HepG2 (cell line): ENCODE measurements around the gene PDZD4. TPM values are rescaled to one million over a fixed set of nuclear protein-coding genes. Genes with fewer than 3 reads are reported as not detected.

Experiments
- ATAC-seq: fragments of 200-7000 bp; cut with Tn5 transposase; 3 replicates; pipeline ENCODE4 v1.9.1; 2020; ENCODE audit warnings: mild to moderate bottlenecking, moderate library complexity
- BruUV-seq: library from RNA; stranded (reverse); fragments of 400-500 nt; replicated peaks from 2 replicates; lab custom pipeline; 2021; lab: Mats Ljungman, UMichigan
- CTCF ChIA-PET: fragments of 300-600 bp; formaldehyde crosslinking; extraction: SDS; loops from one replicate; lab custom pipeline; 2021; ENCODE audit warnings: low total read pairs, inconsistent platforms, low intra/inter-chr PET ratio; lab: Yijun Ruan, JAX
- POLR2A ChIA-PET: fragments of 350-600 bp; sonication (Branson Sonifier 250); formaldehyde crosslinking; loops from one replicate; lab custom pipeline; 2020; ENCODE audit warnings: antibody characterized with exemption, inconsistent platforms; lab: Yijun Ruan, JAX
- DNase-seq: peaks from one replicate; pipeline ENCODE4 v3.0.0-alpha.2; 2015; ENCODE audit warnings: low spot score
- FAIRE-seq: peaks from 3 replicates; lab custom pipeline; 2011; peaks lifted over from hg19 to GRCh38; lab: Jason Lieb, UNC
- H2AFZ ChIP-seq: one replicate; pipeline ENCODE4 v1.6.1; 2011; ENCODE audit warnings: low read length, inconsistent platforms
- H3K27ac ChIP-seq: fragments of 300-600 bp; 3 replicates; pipeline ENCODE4 v1.8.0; 2011; ENCODE audit warnings: mixed run types, mild to moderate bottlenecking, mixed read lengths, low read length, inconsistent platforms; ENCODE audit not compliant: insufficient read depth; ENCODE audit errors: extremely low read length
- H3K27me3 ChIP-seq, 2 experiments: fragments of 200-600 bp in 1 of 2; 2 replicates in 1 of 2; 3 replicates in 1 of 2; pipeline versions ENCODE4 v1.6.0 to v1.8.0; 2011; ENCODE audit warnings: low read length in 2 of 2, mild to moderate bottlenecking in 2 of 2, moderate library complexity in 2 of 2, inconsistent platforms in 1 of 2; ENCODE audit not compliant: insufficient read depth in 2 of 2, control insufficient read depth in 1 of 2
- H3K36me3 ChIP-seq, 2 experiments: fragments of 200-600 bp in 1 of 2; replicated peaks in 1 of 2; 2 replicates in 1 of 2; 3 replicates in 1 of 2; pipeline versions ENCODE4 v1.5.1 to v1.8.0; 2011; ENCODE audit warnings: low read length in 2 of 2, inconsistent platforms in 1 of 2; ENCODE audit not compliant: insufficient read depth in 2 of 2, control insufficient read depth in 1 of 2
- H3K4me1 ChIP-seq: 2 replicates; pipeline ENCODE4 v1.5.1; 2012; ENCODE audit warnings: low read length, inconsistent platforms; ENCODE audit not compliant: insufficient read depth
- H3K4me2 ChIP-seq: 2 replicates; pipeline ENCODE4 v1.6.0; 2011; ENCODE audit warnings: low read depth, low read length, inconsistent platforms
- H3K4me3 ChIP-seq, 3 experiments: fragments of 200-600 bp in 1 of 3; sonication (generic), shearing (Covaris generic) in 1 of 3; replicated peaks in 1 of 3; 2 replicates each; pipeline ENCODE4 v1.5.1; 2011 to 2016; ENCODE audit warnings: low read length in 3 of 3, inconsistent platforms in 2 of 3, low read depth in 2 of 3, mild to moderate bottlenecking in 2 of 3, control low read depth in 1 of 3, mixed read lengths in 1 of 3; ENCODE audit not compliant: insufficient read depth in 1 of 3
- H3K79me2 ChIP-seq: one replicate; pipeline ENCODE4 v1.6.1; 2011; ENCODE audit warnings: low read length, inconsistent platforms; ENCODE audit not compliant: insufficient read depth
- H3K9ac ChIP-seq: 2 replicates; pipeline ENCODE4 v1.6.0; 2011; ENCODE audit warnings: mild to moderate bottlenecking, low read depth, low read length, inconsistent platforms; ENCODE audit not compliant: insufficient read depth
- H3K9me3 ChIP-seq: 2 replicates; pipeline ENCODE4 v1.5.1; 2012; ENCODE audit warnings: mild to moderate bottlenecking, low read length
- H4K20me1 ChIP-seq: 2 replicates; pipeline ENCODE4 v1.6.0; 2011; ENCODE audit warnings: inconsistent platforms, mild to moderate bottlenecking, low read length, moderate library complexity; ENCODE audit not compliant: insufficient read depth
- ATF7-NPFF ChIP-seq: sonication (generic); formaldehyde crosslinking; IDR thresholded peaks from 2 replicates; pipeline ENCODE4 v1.8.1; 2023; ENCODE audit warnings: mild to moderate bottlenecking, low read depth, missing genetic modification reagents, moderate library complexity
- KLF12 ChIP-seq: sonication (generic); formaldehyde crosslinking; IDR thresholded peaks from 2 replicates; pipeline ENCODE4 v1.4.0; 2020; ENCODE audit warnings: missing genetic modification reagents, borderline replicate concordance
- YEATS4 ChIP-seq: sonication (generic); formaldehyde crosslinking; IDR thresholded peaks from 2 replicates; pipeline ENCODE4 v1.4.0; 2020; ENCODE audit warnings: missing genetic modification reagents, borderline replicate concordance
- ZNF251 ChIP-seq: sonication (generic); formaldehyde crosslinking; IDR thresholded peaks from 2 replicates; pipeline ENCODE4 v1.9.0; 2021; ENCODE audit warnings: mild to moderate bottlenecking, missing genetic modification reagents
- ZNF615 ChIP-seq: sonication (generic); formaldehyde crosslinking; IDR thresholded peaks from 2 replicates; pipeline ENCODE4 v1.5.0; 2020; ENCODE audit warnings: mild to moderate bottlenecking, missing genetic modification reagents, borderline replicate concordance
- ZNF75D ChIP-seq: sonication (generic); formaldehyde crosslinking; IDR thresholded peaks from 2 replicates; pipeline ENCODE4 v1.8.1; 2023; ENCODE audit warnings: missing genetic modification reagents, mild to moderate bottlenecking, borderline replicate concordance
- WGBS: methylation state at CpG from one replicate; pipeline ENCODE4 v1.1.6; 2017; ENCODE audit warnings: low lambda C conversion rate; 5-methylcytosine and 5-hydroxymethylcytosine counted together
- in situ Hi-C: cut with HindIII; loops from 2 replicates; pipeline ENCODE4 v1.10.0; 2017; ENCODE audit warnings: low pct_unique_long_range_greater_than_20kb; ENCODE audit not compliant: extremely low pct_ligation_motif_present
- intact Hi-C: fragments of 100-400 bp; cut with micrococcal nuclease; formaldehyde crosslinking; loops from one replicate; pipeline ENCODE4 v1.10.0; 2022; ENCODE audit not compliant: unreplicated experiment
- polyA plus RNA-seq, 8 experiments: library from polyadenylated mRNA; depleted of rRNA in 3 of 8; stranded (reverse) in 7 of 8; unstranded in 1 of 8; fragments of >200 nt; fragmentation: Illumina TruSeq in 4 of 8; extraction: Trizol in 4 of 8; gene quantifications; 2 replicates each; pipeline versions ENCODE4 v1.2.1 to v1.2.3, GENCODE V29; 2011 to 2016; ENCODE audit warnings: low read depth in 4 of 8, missing spikeins in 1 of 8, mixed read lengths in 1 of 8; ENCODE audit not compliant: insufficient read depth in 1 of 8
- total RNA-seq, 5 experiments: library from RNA; depleted of rRNA; stranded (reverse); fragments of >200 nt; fragmentation: Illumina TruSeq; extraction: Trizol; gene quantifications; 2 replicates each; pipeline ENCODE4 v1.2.3, GENCODE V29; 2016; ENCODE audit warnings: low read depth in 1 of 5
- TF ChIP-seq, protein P1 (sequence below): sonication (generic); formaldehyde crosslinking; IDR thresholded peaks from 2 replicates; pipeline ENCODE4 v1.8.0; 2022; ENCODE audit warnings: mild to moderate bottlenecking, missing genetic modification reagents, moderate library complexity
- TF ChIP-seq, protein P2 (sequence below): sonication (generic); formaldehyde crosslinking; IDR thresholded peaks from 2 replicates; pipeline ENCODE4 v1.4.0; 2020; ENCODE audit warnings: mild to moderate bottlenecking, missing genetic modification reagents, borderline replicate concordance

The PDZD4 gene
- total and polyA plus RNA-seq, 2 of the 13 experiments (the other 11 are each of a cell fraction or from before 2014, with no cell fraction given), result not detected

DNA sequence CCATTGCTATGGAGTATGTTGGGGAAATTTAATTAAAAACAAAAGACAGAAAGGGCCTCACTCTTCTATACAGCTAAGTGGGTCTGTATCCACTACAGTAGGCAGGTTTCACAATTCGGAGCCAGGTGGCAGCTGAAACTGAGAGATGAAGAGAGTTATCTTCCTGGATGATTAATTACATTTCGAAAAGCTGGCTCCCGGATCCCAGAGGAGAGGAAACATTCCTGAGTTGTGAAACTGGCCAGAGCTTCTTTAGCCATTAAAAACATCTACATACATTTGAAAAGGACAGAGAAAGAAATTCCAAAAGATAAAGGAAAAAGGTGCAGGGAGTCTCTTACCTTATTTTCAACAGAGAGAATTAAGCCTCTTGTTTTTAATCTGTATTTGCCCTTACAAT, 15.5 kb upstream of the PDZD4 start:
- FAIRE-seq (no peak), DNase-seq (no peak), ATAC-seq (no peak)
- intact Hi-C loops, result no loop called here
- no peaks in the 10 kb centered on the region for H3K36me3 ChIP-seq
- H4K20me1 ChIP-seq, result no peaks in the 10 kb centered on the region
- BruUV-seq, result no TSS peak
- CTCF ChIA-PET, result no interaction called here
- in situ Hi-C loops, result no loop called here
- POLR2A ChIA-PET, result no interaction called here
- no peaks in the 10 kb centered on the region for H3K27me3 ChIP-seq
- 11% methylated on average over 3 of the region's 3 CpGs for WGBS
- no peak overlapping the region for H3K9ac ChIP-seq
- no peaks in the 10 kb centered on the region for H3K79me2 ChIP-seq
- no peaks in the 10 kb centered on the region for H3K4me1 ChIP-seq
- H2AFZ ChIP-seq, result no peak overlapping the region
- no peak overlapping the region for H3K4me2 ChIP-seq
- no peaks in the 10 kb centered on the region for H3K9me3 ChIP-seq
- no peak overlapping the region for H3K27ac ChIP-seq
- no peak overlapping the region for H3K4me3 ChIP-seq
- TF ChIP-seq ZNF615 (CRISPR knock-in tag) (no peak), YEATS4 (CRISPR knock-in tag) (no peak), ZNF75D (no peak), ZNF251 (no peak), ATF7-NPFF (CRISPR knock-in tag) (no peak), KLF12 (no peak)
- TF ChIP-seq, protein P1, sequence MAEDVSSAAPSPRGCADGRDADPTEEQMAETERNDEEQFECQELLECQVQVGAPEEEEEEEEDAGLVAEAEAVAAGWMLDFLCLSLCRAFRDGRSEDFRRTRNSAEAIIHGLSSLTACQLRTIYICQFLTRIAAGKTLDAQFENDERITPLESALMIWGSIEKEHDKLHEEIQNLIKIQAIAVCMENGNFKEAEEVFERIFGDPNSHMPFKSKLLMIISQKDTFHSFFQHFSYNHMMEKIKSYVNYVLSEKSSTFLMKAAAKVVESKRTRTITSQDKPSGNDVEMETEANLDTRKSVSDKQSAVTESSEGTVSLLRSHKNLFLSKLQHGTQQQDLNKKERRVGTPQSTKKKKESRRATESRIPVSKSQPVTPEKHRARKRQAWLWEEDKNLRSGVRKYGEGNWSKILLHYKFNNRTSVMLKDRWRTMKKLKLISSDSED, result no peak
- TF ChIP-seq, protein P2, sequence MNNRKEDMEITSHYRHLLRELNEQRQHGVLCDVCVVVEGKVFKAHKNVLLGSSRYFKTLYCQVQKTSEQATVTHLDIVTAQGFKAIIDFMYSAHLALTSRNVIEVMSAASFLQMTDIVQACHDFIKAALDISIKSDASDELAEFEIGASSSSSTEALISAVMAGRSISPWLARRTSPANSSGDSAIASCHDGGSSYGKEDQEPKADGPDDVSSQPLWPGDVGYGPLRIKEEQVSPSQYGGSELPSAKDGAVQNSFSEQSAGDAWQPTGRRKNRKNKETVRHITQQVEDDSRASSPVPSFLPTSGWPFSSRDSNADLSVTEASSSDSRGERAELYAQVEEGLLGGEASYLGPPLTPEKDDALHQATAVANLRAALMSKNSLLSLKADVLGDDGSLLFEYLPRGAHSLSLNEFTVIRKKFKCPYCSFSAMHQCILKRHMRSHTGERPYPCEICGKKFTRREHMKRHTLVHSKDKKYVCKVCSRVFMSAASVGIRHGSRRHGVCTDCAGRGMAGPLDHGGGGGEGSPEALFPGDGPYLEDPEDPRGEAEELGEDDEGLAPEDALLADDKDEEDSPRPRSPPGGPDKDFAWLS (CRISPR knock-in tag), result no peak
